Keratinocyte (primary cell): ENCODE data around the gene COX4I2.
"Not testable (repeated sequence)": the region's sequence is repeated elsewhere in the genome, so short reads cannot be mapped to it uniquely, and the experiment has no call there.

Experiments
- EZH2 ChIP-seq: IDR thresholded peaks from one replicate; pipeline ENCODE4 v1.6.1; 2012; ENCODE audit warnings: inconsistent platforms, mild to moderate bottlenecking, low read length, moderate library complexity
- TF ChIP-seq, protein P1 (sequence below), 3 experiments: IDR thresholded peaks in 1 of 3; conservative IDR thresholded peaks in 1 of 3; optimal IDR thresholded peaks in 1 of 3; 2 replicates in 2 of 3; 3 replicates in 1 of 3; pipeline versions ENCODE3 to v1.5.1; 2011; ENCODE audit warnings: low read length in 3 of 3, mild to moderate bottlenecking in 3 of 3, moderate library complexity in 2 of 3, control low read depth in 1 of 3, inconsistent platforms in 1 of 3; ENCODE audit not compliant: insufficient read depth in 2 of 3; ENCODE audit errors: extremely low read depth in 1 of 3

DNA sequence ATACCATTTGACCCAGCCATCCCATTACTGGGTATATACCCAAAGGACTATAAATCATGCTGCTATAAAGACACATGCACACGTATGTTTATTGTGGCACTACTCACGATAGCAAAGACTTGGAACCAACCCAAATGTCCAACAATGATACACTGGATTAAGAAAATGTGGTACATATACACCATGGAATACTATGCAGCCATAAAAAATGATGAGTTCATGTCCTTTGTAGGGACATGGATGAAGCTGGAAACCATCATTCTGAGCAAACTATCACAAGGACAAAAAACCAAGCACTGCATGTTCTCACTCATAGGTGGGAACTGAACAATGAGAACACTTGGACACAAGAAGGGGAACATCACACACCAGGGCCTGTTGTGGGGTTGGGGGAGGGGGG, 9.7 kb upstream of the COX4I2 start:
- not testable (repeated sequence) for TF ChIP-seq EZH2
- TF ChIP-seq, protein P1, sequence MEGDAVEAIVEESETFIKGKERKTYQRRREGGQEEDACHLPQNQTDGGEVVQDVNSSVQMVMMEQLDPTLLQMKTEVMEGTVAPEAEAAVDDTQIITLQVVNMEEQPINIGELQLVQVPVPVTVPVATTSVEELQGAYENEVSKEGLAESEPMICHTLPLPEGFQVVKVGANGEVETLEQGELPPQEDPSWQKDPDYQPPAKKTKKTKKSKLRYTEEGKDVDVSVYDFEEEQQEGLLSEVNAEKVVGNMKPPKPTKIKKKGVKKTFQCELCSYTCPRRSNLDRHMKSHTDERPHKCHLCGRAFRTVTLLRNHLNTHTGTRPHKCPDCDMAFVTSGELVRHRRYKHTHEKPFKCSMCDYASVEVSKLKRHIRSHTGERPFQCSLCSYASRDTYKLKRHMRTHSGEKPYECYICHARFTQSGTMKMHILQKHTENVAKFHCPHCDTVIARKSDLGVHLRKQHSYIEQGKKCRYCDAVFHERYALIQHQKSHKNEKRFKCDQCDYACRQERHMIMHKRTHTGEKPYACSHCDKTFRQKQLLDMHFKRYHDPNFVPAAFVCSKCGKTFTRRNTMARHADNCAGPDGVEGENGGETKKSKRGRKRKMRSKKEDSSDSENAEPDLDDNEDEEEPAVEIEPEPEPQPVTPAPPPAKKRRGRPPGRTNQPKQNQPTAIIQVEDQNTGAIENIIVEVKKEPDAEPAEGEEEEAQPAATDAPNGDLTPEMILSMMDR (optimal IDR thresholded peaks at IDR 0.05 in 1 of 3, IDR thresholded peaks at IDR 0.05 in 1 of 3, conservative IDR thresholded peaks at IDR 0.05 in 1 of 3; ENCODE audit: extremely low read depth in 1 of 3, insufficient read depth in 2 of 3, low read length in 3 of 3): not testable (repeated sequence)
